SU-DHL-6 (cell line): ENCODE results near the gene ANXA6.

Source experiments
- EZH2phosphoT487 ChIP-seq: fragments of 200-600 bp; sonication (generic), shearing (Covaris generic); conservative IDR thresholded peaks from 2 replicates; pipeline ENCODE4 v1.6.1; 2018; ENCODE audit warnings: mild to moderate bottlenecking, antibody characterized with exemption, low read length, moderate library complexity, mixed read lengths
- TF ChIP-seq, protein P1 (sequence below): fragments of 200-600 bp; sonication (generic); IDR thresholded peaks from one replicate; pipeline ENCODE4 v1.5.1; 2017; ENCODE audit warnings: antibody characterized with exemption, mild to moderate bottlenecking, low read length, moderate library complexity; ENCODE audit not compliant: insufficient read depth, poor library complexity, severe bottlenecking

DNA sequence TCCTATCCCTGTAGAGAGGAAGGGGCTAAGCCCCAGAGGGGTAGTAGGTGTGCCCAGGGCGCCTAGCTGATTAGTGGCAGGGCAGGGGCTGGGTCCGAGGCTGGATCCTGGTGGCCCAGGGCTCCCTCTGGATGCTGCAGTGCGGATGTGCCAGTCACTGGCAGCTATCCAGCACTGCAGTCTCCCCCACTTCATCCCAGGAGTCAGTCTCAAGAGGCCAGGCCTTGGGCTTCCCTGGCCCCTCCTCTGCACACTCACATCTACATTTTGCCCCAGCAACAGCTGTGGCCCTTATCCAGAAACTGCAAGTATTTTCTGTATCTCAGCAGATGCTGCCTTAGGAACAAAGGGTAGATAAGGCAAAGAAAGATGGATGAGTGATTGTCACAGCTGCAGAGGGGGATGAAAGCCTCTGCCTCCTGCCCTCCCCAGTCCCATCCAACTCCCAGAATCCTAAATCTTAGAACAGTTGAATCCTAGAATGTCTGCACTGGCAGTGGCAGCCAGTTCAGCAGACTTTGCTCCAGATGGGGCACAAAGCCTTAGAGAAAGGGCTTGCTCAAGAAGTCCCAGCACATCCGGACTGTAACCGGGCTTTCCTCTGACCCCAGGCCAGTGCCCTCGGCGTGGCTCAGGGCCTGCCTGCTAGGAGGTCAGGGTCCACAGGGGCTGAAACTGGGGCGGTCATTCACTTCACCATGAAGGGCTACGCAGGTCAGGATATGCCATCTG lies 1.6 kb downstream of the ANXA6 start:
- TF ChIP-seq, protein P1, sequence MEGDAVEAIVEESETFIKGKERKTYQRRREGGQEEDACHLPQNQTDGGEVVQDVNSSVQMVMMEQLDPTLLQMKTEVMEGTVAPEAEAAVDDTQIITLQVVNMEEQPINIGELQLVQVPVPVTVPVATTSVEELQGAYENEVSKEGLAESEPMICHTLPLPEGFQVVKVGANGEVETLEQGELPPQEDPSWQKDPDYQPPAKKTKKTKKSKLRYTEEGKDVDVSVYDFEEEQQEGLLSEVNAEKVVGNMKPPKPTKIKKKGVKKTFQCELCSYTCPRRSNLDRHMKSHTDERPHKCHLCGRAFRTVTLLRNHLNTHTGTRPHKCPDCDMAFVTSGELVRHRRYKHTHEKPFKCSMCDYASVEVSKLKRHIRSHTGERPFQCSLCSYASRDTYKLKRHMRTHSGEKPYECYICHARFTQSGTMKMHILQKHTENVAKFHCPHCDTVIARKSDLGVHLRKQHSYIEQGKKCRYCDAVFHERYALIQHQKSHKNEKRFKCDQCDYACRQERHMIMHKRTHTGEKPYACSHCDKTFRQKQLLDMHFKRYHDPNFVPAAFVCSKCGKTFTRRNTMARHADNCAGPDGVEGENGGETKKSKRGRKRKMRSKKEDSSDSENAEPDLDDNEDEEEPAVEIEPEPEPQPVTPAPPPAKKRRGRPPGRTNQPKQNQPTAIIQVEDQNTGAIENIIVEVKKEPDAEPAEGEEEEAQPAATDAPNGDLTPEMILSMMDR, result no peak
- no peak for TF ChIP-seq EZH2phosphoT487
